Mesothelial cell of epicardium (in vitro differentiated cells): ENCODE results near the gene ATXN3L. TPM values are rescaled to one million over a fixed set of nuclear protein-coding genes. Genes with fewer than 3 reads are reported as not detected.
"Not testable (repeated sequence)": the region's sequence is repeated elsewhere in the genome, so short reads cannot be mapped to it uniquely, and the experiment has no call there.

Source experiments
- DNase-seq, 2 experiments: peaks; one replicate each; pipeline ENCODE4 v3.0.0; 2021; ENCODE audit warnings: low spot score in 2 of 2; ENCODE audit not compliant: unreplicated experiment in 2 of 2
- H3K27ac Mint-ChIP-seq: 2 replicates; pipeline ENCODE4 v1.8.0; 2021; ENCODE audit warnings: mixed read lengths
- H3K27me3 Mint-ChIP-seq: 2 replicates; pipeline ENCODE4 v1.8.0; 2021; ENCODE audit warnings: low read depth, mixed read lengths
- H3K36me3 Mint-ChIP-seq: 2 replicates; pipeline ENCODE4 v1.8.0; 2021; ENCODE audit warnings: mixed read lengths
- H3K4me1 Mint-ChIP-seq: 2 replicates; pipeline ENCODE4 v1.8.0; 2021; ENCODE audit warnings: mixed read lengths
- H3K4me3 Mint-ChIP-seq: 2 replicates; pipeline ENCODE4 v1.8.0; 2021; ENCODE audit warnings: mild to moderate bottlenecking, moderate library complexity, mixed read lengths
- H3K9me3 Mint-ChIP-seq: 2 replicates; pipeline ENCODE4 v1.8.0; 2021; ENCODE audit warnings: mixed read lengths
- CTCF ChIP-seq: fragments of 200-600 bp; sonication (generic); IDR thresholded peaks from one replicate; pipeline ENCODE4 v1.5.0; 2021; ENCODE audit warnings: antibody characterized with exemption; ENCODE audit not compliant: unreplicated experiment
- total RNA-seq: library from RNA; stranded (reverse); gene quantifications from 3 replicates; pipeline ENCODE4 v1.2.1, GENCODE V29; 2021

The ATXN3L gene
- total RNA-seq, 1 donor from 2014 or later: not detected

GRCh38 chrX:13309631-13310030 lies 10.2 kb downstream of the ATXN3L start:
- H3K9me3 Mint-ChIP-seq: peaks cover 47% of the 10 kb centered on the region
- no peak for TF ChIP-seq CTCF
- no peak overlapping the region for H3K4me3 Mint-ChIP-seq
- H3K27me3 Mint-ChIP-seq: no peaks in the 10 kb centered on the region
- H3K4me1 Mint-ChIP-seq: peaks cover 2% of the 10 kb centered on the region
- H3K27ac Mint-ChIP-seq: no peak overlapping the region
- no peak for DNase-seq
- no peaks in the 10 kb centered on the region for H3K36me3 Mint-ChIP-seq

GRCh38 chrX:13307041-13307440 lies 12.8 kb downstream of the ATXN3L start:
- Mint-ChIP-seq H3K4me3 (no peak overlapping the region), H3K9me3 (peaks cover 40% of the 10 kb centered on the region), H3K27ac (no peak overlapping the region), H3K27me3 (no peaks in the 10 kb centered on the region), H3K36me3 (no peaks in the 10 kb centered on the region), H3K4me1 (peaks cover 2% of the 10 kb centered on the region)
- TF ChIP-seq CTCF: no peak
- no peak for DNase-seq

DNA sequence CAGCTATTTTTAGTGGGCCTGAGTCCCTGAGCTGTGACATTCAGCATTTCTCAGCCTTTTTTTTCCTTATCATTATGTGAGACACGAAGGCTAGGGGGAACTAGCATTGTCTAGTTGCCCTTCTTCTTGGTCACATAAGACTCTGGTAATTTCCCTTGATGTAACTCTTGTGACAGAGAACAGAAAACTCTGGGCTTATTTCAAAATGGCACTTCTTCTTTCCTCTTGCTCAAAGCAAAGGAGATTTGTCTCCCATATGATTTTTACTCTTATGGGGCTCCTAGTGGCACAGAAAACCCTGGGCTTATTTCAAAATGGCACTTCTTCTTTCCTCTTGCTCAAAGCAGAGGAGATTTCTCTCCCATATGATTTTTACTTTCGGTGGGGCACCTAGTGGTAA lies 14.7 kb downstream of the ATXN3L start:
- DNase-seq: no peak
- H3K36me3 Mint-ChIP-seq: no peaks in the 10 kb centered on the region
- no peak overlapping the region for H3K27ac Mint-ChIP-seq
- TF ChIP-seq CTCF: no peak
- H3K9me3 Mint-ChIP-seq: peaks cover 38% of the 10 kb centered on the region
- peaks cover 8% of the 10 kb centered on the region for H3K4me1 Mint-ChIP-seq
- no peak overlapping the region for H3K4me3 Mint-ChIP-seq
- H3K27me3 Mint-ChIP-seq: no peaks in the 10 kb centered on the region

GRCh38 chrX:13304052-13304451 lies 15.8 kb downstream of the ATXN3L start:
- H3K27ac Mint-ChIP-seq: no peak overlapping the region
- no peak overlapping the region for H3K4me3 Mint-ChIP-seq
- no peak for TF ChIP-seq CTCF
- no peak for DNase-seq
- no peaks in the 10 kb centered on the region for H3K27me3 Mint-ChIP-seq
- peaks cover 13% of the 10 kb centered on the region for H3K4me1 Mint-ChIP-seq
- H3K9me3 Mint-ChIP-seq: peaks cover 38% of the 10 kb centered on the region
- no peaks in the 10 kb centered on the region for H3K36me3 Mint-ChIP-seq

DNA sequence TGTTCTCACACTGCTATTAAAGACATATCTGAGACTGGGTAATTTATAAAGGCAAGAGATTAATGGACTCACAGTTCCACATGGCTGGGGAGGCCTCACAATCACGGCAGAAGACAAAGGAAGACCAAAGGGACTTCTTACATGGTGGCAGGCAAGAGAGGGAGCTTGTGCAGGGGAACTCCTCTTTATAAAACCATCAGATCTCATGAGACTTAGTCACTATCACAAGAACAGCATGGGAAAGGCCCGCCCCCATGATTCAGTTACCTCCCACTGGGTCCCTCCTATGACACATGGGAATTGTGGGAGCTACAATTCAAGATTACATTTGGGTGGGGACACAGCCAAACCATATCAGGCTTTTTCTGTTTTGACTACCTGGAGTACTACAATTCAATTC lies 16.6 kb downstream of the ATXN3L start:
- not testable (repeated sequence) for H3K27me3 Mint-ChIP-seq, H3K27ac Mint-ChIP-seq, DNase-seq, H3K36me3 Mint-ChIP-seq, H3K4me3 Mint-ChIP-seq
- H3K4me1 Mint-ChIP-seq: peaks cover 16% of the 10 kb centered on the region
- H3K9me3 Mint-ChIP-seq: peaks cover 38% of the 10 kb centered on the region

DNA sequence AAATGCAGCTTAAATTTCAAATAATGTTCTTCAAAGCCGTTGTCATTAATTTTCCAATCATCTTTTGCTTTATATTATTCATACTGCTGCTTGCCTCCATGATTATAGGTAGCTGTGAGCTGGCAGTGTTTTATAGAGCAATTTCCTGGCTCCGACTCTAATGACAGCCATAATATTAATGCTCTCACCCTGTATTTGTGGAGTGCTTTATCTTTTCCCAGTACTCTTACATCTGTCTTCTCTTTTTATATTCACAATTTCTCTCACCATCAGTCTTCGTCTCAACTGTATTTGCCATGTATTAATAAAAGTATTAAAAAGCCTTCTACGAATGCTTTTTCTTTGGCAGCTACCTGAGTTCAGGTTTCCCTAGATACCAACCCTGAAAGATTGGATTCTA lies 21.0 kb downstream of the ATXN3L start:
- Mint-ChIP-seq H3K4me1 (peaks cover 25% of the 10 kb centered on the region), H3K9me3 (peaks cover 39% of the 10 kb centered on the region), H3K4me3 (no peak overlapping the region), H3K36me3 (no peaks in the 10 kb centered on the region), H3K27me3 (no peaks in the 10 kb centered on the region), H3K27ac (peak overlapping the region; percentile 26)
- no peak for TF ChIP-seq CTCF
- no peak for DNase-seq
